ENCODE results near the gene DOCK4.

DNA sequence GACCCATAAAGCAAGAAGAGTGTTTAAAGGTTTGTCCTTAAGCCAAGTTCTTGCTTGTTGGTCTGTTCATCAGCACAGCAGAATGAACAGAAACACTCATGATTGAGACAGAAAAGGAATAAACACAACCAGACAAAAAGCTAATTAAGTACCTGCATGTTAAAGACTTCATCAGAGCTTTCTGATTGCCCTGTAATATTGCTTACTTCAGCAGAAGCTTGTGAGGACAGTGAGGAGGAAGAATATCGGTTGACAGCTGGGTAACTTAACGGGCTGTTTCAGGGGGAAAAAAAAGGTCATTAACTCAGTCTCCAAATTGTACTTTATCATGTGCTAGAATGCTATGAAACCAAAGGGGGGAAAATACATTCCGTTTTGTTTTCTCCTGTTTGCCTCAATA, 465.3 kb downstream of the DOCK4 start:
- TF ChIP-seq, protein P1, sequence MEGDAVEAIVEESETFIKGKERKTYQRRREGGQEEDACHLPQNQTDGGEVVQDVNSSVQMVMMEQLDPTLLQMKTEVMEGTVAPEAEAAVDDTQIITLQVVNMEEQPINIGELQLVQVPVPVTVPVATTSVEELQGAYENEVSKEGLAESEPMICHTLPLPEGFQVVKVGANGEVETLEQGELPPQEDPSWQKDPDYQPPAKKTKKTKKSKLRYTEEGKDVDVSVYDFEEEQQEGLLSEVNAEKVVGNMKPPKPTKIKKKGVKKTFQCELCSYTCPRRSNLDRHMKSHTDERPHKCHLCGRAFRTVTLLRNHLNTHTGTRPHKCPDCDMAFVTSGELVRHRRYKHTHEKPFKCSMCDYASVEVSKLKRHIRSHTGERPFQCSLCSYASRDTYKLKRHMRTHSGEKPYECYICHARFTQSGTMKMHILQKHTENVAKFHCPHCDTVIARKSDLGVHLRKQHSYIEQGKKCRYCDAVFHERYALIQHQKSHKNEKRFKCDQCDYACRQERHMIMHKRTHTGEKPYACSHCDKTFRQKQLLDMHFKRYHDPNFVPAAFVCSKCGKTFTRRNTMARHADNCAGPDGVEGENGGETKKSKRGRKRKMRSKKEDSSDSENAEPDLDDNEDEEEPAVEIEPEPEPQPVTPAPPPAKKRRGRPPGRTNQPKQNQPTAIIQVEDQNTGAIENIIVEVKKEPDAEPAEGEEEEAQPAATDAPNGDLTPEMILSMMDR (IDR thresholded peaks at IDR 0.05): no peak
- no peak for TF ChIP-seq POLR2A (IDR thresholded peaks at IDR 0.05)
- TF ChIP-seq EP300 (IDR thresholded peaks at IDR 0.05): no peak
- TF ChIP-seq POLR2AphosphoS5 (IDR thresholded peaks at IDR 0.05): no peak
